Measurements from ENCODE around the gene ZBTB7A.
A peak's percentile ranks its signal among the peaks of the same experiment; 100 is the strongest.

Gene ZBTB7A

DNA sequence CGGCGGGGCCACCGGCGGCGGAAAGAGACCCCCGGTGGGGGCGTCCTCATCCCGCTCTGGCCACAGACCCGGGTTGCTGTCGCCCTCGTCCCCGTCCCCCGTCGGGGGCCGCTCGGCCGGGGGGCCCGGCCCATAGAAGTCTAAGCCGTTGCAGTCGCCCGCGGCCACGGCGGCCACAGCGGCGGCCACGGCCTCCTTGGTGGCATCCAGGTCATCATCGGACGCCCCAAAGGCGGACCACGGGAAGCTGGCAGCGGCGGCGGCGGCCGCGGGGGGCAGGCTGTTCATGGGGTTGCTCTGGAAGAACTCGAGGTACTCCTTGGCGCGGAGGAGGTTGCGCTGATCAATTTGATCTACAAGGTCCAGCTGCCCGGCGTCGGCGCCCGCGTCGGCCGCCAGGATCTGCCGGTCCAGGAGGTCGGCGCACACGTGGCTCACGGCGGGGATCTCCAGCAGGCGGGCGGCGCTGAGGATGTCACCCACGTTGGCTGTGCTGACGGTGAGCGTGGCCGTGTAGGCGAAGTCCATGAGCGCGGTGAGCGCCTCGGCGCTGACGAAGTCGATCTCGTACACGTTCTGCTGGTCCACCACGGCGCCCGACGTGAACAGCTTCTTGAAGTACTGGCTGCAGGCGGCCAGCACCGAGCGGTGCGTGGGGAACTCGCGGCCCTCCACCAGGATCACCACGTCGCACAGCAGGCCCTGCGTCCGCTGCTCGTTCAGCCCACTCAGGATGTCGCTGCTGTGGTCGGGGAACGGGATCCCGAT, 12.1 kb downstream of the ZBTB7A start:
- H3K4me3 ChIP-seq (ENCODE audit: severe bottlenecking): no peak overlapping the region
- H3K27me3 ChIP-seq (ENCODE audit: insufficient read depth, poor library complexity, severe bottlenecking): no peaks in the 10 kb centered on the region
- H3K4me1 ChIP-seq (ENCODE audit: insufficient read depth, poor library complexity, severe bottlenecking): peaks cover 42% of the 10 kb centered on the region
- peak; percentile 57 for DNase-seq (ENCODE audit: low spot score)
- H3K9me3 ChIP-seq (ENCODE audit: severe bottlenecking): no peaks in the 10 kb centered on the region
- H3K36me3 ChIP-seq (ENCODE audit: low read depth): peaks cover 64% of the 10 kb centered on the region
- H3K27ac ChIP-seq (ENCODE audit: poor library complexity, severe bottlenecking): no peak overlapping the region
- TF ChIP-seq, protein P1, sequence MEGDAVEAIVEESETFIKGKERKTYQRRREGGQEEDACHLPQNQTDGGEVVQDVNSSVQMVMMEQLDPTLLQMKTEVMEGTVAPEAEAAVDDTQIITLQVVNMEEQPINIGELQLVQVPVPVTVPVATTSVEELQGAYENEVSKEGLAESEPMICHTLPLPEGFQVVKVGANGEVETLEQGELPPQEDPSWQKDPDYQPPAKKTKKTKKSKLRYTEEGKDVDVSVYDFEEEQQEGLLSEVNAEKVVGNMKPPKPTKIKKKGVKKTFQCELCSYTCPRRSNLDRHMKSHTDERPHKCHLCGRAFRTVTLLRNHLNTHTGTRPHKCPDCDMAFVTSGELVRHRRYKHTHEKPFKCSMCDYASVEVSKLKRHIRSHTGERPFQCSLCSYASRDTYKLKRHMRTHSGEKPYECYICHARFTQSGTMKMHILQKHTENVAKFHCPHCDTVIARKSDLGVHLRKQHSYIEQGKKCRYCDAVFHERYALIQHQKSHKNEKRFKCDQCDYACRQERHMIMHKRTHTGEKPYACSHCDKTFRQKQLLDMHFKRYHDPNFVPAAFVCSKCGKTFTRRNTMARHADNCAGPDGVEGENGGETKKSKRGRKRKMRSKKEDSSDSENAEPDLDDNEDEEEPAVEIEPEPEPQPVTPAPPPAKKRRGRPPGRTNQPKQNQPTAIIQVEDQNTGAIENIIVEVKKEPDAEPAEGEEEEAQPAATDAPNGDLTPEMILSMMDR (IDR thresholded peaks at IDR 0.05; ENCODE audit: poor library complexity, severe bottlenecking): no peak
- ATAC-seq (ENCODE audit: low read depth): no peak

- ATAC-seq (ENCODE audit: low read depth) (no peak), DNase-seq (ENCODE audit: low spot score) (no peak)
- Histone ChIP-seq H3K4me1 (ENCODE audit: insufficient read depth, poor library complexity, severe bottlenecking) (peaks cover 33% of the 10 kb centered on the region), H3K27me3 (ENCODE audit: insufficient read depth, poor library complexity, severe bottlenecking) (no peaks in the 10 kb centered on the region), H3K27ac (ENCODE audit: poor library complexity, severe bottlenecking) (peak overlapping the region; percentile 86), H3K4me3 (ENCODE audit: severe bottlenecking) (no peak overlapping the region), H3K36me3 (ENCODE audit: low read depth) (peaks cover 69% of the 10 kb centered on the region), H3K9me3 (ENCODE audit: severe bottlenecking) (no peaks in the 10 kb centered on the region)
- TF ChIP-seq, protein P1 (IDR thresholded peaks at IDR 0.05; ENCODE audit: poor library complexity, severe bottlenecking): no peak
These were observed 13.0 kb downstream of the ZBTB7A start for GRCh38 chr19:4053423-4054324.

GRCh38 chr19:4052993-4053422, 13.7 kb downstream of the ZBTB7A start:
- Histone ChIP-seq H3K36me3 (ENCODE audit: low read depth) (peaks cover 76% of the 10 kb centered on the region), H3K27ac (ENCODE audit: poor library complexity, severe bottlenecking) (peak overlapping the region; percentile 86), H3K27me3 (ENCODE audit: insufficient read depth, poor library complexity, severe bottlenecking) (no peaks in the 10 kb centered on the region), H3K9me3 (ENCODE audit: severe bottlenecking) (no peaks in the 10 kb centered on the region), H3K4me1 (ENCODE audit: insufficient read depth, poor library complexity, severe bottlenecking) (peaks cover 26% of the 10 kb centered on the region), H3K4me3 (ENCODE audit: severe bottlenecking) (no peak overlapping the region)
- DNase-seq (ENCODE audit: low spot score) (no peak), ATAC-seq (ENCODE audit: low read depth) (peak; percentile 13)
- TF ChIP-seq, protein P1 (IDR thresholded peaks at IDR 0.05; ENCODE audit: poor library complexity, severe bottlenecking): no peak

- DNase-seq (ENCODE audit: low spot score) (peak; percentile 87), ATAC-seq (ENCODE audit: low read depth) (peak; percentile 75)
- Histone ChIP-seq H3K4me3 (ENCODE audit: severe bottlenecking) (peak overlapping the region; percentile 10), H3K36me3 (ENCODE audit: low read depth) (peaks cover 76% of the 10 kb centered on the region), H3K4me1 (ENCODE audit: insufficient read depth, poor library complexity, severe bottlenecking) (peaks cover 24% of the 10 kb centered on the region), H3K27ac (ENCODE audit: poor library complexity, severe bottlenecking) (peak overlapping the region; percentile 86), H3K9me3 (ENCODE audit: severe bottlenecking) (no peaks in the 10 kb centered on the region), H3K27me3 (ENCODE audit: insufficient read depth, poor library complexity, severe bottlenecking) (no peaks in the 10 kb centered on the region)
- TF ChIP-seq, protein P1 (IDR thresholded peaks at IDR 0.05; ENCODE audit: poor library complexity, severe bottlenecking): no peak
These were observed 14.3 kb downstream of the ZBTB7A start for GRCh38 chr19:4052114-4052992.

All from RWPE2 (cell line).